LNCaP clone FGC (cell line): Measurements from ENCODE around the gene KRTAP10-7.
"Not testable (repeated sequence)": the region's sequence is repeated elsewhere in the genome, so short reads cannot be mapped to it uniquely, and the experiment has no call there.

Experiments
- DNase-seq: peaks from one replicate; pipeline ENCODE4 v3.0.0-alpha.2; 2011; ENCODE audit warnings: low read depth
- H3K4me3 ChIP-seq: 2 replicates; pipeline ENCODE4 v1.5.1; 2011; ENCODE audit warnings: mild to moderate bottlenecking, low read depth, low read length, control low read depth
- TF ChIP-seq, protein P1 (sequence below): IDR thresholded peaks from 2 replicates; pipeline ENCODE4 v1.5.1; 2012; ENCODE audit warnings: mild to moderate bottlenecking; ENCODE audit not compliant: control insufficient read depth, insufficient read depth; ENCODE audit errors: extremely low read depth

KRTAP10-7 gene

DNA sequence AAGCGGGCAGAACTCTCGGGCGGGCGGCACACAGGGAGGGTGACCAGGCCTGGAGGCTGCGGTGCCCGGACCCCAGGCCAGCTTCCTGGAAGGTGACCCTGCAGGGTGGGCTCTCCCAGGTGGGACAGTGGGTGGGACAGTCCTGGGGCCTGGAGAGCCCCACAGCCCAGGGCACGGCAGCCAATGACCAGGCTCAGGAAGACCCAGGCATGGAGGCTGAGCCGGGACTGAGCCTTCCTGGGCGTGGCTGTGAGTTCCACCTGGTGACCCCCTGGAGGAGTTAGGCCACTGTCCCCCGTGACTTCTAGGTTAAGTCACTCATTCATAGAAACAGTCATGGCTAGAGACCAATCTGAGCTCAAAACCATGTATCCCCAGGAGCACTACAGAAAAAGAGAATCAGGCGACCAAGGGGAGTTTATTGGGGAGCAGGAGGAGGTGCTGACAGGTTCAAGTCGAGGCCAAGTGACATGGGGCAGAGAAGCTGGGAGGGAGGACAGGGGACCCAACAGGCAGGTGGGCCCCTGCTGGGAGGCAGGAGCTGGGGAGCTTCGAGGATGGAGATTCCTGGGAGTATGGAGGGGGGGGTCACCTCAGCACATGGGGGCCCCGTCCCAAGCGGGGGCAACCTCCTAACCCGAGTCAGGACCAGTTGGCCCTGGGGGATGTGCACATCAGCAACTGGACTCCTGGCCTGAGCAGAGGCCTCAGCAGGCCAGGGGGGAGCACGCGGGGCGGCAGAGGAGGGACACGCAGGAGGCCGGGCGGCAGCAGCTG is 21.2 kb upstream of the KRTAP10-7 start:
- TF ChIP-seq, protein P1, sequence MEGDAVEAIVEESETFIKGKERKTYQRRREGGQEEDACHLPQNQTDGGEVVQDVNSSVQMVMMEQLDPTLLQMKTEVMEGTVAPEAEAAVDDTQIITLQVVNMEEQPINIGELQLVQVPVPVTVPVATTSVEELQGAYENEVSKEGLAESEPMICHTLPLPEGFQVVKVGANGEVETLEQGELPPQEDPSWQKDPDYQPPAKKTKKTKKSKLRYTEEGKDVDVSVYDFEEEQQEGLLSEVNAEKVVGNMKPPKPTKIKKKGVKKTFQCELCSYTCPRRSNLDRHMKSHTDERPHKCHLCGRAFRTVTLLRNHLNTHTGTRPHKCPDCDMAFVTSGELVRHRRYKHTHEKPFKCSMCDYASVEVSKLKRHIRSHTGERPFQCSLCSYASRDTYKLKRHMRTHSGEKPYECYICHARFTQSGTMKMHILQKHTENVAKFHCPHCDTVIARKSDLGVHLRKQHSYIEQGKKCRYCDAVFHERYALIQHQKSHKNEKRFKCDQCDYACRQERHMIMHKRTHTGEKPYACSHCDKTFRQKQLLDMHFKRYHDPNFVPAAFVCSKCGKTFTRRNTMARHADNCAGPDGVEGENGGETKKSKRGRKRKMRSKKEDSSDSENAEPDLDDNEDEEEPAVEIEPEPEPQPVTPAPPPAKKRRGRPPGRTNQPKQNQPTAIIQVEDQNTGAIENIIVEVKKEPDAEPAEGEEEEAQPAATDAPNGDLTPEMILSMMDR: no peak
- no peak for DNase-seq
- H3K4me3 ChIP-seq: no peak overlapping the region

DNA sequence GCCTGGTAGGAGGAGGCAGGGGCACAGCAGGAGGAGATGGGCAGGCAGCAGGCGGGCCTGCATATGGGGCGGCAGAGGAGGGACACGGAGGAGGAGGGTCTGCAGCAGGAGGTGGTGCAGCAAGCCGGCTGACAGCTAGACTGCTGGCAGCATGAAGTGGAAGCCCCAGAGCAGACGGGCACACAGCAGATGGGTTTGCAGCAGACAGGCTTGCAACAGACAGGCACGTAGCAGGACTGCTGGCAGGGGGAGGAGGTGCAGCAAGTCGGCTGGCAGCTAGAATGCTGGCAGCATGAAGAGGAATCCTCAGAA is 20.6 kb upstream of the KRTAP10-7 start:
- TF ChIP-seq, protein P1: no peak
- no peak overlapping the region for H3K4me3 ChIP-seq
- DNase-seq: no peak

DNA sequence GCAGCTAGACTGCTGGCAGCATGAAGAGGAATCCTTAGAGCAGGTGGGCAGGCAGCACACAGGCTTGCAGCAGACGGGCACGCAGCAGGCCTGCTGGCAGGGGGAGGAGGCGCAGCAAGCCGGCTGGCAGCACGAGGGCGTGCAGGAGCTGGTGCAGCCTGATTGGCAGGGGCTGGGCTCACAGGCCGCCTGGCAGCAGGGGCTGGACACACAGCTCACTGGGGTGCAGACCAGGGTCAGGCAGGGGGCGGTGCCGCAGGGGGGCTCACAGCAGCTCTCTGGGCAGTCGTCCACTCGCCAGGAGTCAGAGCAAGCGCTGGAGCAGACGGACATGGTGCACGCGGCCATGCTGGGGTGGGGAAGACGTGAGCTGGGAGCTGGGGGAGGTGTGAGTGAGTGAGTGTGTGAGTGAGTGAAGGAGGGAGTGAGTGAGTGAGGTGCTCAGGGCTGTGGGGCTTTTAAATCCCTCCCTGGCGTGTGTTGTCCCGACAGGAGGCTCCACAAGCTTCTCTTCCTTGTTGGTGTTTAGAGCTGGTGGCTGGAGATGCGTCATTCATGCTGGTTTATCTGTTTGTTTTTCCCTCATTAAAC is 20.1 kb upstream of the KRTAP10-7 start, which contains the start of gene KRTAP10-5:
KRTAP10-5 (minus strand) TSS at position 374 of the 591 bp plus-strand sequence; CDS start at position 348, 26 bp downstream.
- not testable (repeated sequence) for DNase-seq, H3K4me3 ChIP-seq

- TF ChIP-seq, protein P1: no peak
- no peak for DNase-seq
- H3K4me3 ChIP-seq: no peak overlapping the region
Measured at GRCh38 chr21:44581158-44581557, 19.2 kb upstream of the KRTAP10-7 start.

DNA sequence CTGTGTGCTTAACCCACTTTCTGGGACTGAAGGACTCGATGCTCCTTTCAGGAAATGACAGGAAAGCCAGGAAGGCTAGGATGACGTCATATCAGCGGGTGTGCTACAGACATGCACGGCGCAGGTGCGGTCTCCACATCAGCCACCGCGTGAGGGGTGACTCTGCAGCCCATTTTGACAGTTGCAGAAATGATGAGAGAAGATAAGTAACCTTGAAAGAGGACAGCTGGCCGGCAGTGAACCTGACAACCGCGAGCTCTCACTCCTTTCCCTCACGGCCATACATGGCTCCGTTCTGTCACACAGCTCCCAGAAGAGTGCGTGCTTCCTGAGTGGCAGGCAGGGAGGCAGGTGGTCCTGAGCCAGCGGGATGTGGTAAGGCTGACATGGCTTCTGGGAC is 18.3 kb upstream of the KRTAP10-7 start:
- no peak overlapping the region for H3K4me3 ChIP-seq
- no peak for DNase-seq
- TF ChIP-seq, protein P1: no peak

GRCh38 chr21:44583089-44583799 is 17.2 kb upstream of the KRTAP10-7 start:
- TF ChIP-seq, protein P1: no peak
- H3K4me3 ChIP-seq: no peak overlapping the region
- DNase-seq: no peak

- TF ChIP-seq, protein P1: no peak
- H3K4me3 ChIP-seq: no peak overlapping the region
- DNase-seq: no peak
Measured at GRCh38 chr21:44583800-44584147, 16.6 kb upstream of the KRTAP10-7 start.
